ENCODE data around the gene TAF8. TPM values are rescaled to one million over a fixed set of nuclear protein-coding genes. Genes with fewer than 3 reads are reported as not detected.
A peak's percentile ranks its signal among the peaks of the same experiment; 100 is the strongest.

TAF8 gene
- total RNA-seq, 4 donors from 2014 or later: 15.3 to 36.2 (median 21.8) TPM

- intact Hi-C loops (cut with DNase I; ENCODE audit: low total_unique reads): no loop called here
- H3K9me3 ChIP-seq: no peaks in the 10 kb centered on the region
- WGBS, 2 donors (ENCODE audit: low coverage in 1 of 2): 87 to 93% methylated on average over 3 to 10 of the region's 10 CpGs
- H3K27me3 ChIP-seq: no peaks in the 10 kb centered on the region
- H3K4me3 ChIP-seq: no peak overlapping the region
- peaks cover 20 to 34% (median 28%) of the 10 kb centered on the region in 4 donors for H3K4me1 ChIP-seq
- DNase-seq: no peak
- TF ChIP-seq, protein P1, sequence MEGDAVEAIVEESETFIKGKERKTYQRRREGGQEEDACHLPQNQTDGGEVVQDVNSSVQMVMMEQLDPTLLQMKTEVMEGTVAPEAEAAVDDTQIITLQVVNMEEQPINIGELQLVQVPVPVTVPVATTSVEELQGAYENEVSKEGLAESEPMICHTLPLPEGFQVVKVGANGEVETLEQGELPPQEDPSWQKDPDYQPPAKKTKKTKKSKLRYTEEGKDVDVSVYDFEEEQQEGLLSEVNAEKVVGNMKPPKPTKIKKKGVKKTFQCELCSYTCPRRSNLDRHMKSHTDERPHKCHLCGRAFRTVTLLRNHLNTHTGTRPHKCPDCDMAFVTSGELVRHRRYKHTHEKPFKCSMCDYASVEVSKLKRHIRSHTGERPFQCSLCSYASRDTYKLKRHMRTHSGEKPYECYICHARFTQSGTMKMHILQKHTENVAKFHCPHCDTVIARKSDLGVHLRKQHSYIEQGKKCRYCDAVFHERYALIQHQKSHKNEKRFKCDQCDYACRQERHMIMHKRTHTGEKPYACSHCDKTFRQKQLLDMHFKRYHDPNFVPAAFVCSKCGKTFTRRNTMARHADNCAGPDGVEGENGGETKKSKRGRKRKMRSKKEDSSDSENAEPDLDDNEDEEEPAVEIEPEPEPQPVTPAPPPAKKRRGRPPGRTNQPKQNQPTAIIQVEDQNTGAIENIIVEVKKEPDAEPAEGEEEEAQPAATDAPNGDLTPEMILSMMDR (IDR thresholded peaks at IDR 0.05): no peak
- TF ChIP-seq EP300 (IDR thresholded peaks at IDR 0.05; ENCODE audit: low read depth) (no peak), POLR2AphosphoS5 (IDR thresholded peaks at IDR 0.05) (no peak), POLR2A (IDR thresholded peaks at IDR 0.05) (no peak)
- H3K36me3 ChIP-seq: no peaks in the 10 kb centered on the region
- in situ Hi-C loops (cut with MboI; ENCODE audit: low pct_ligation_motif_present in 1 of 4, low pct_unique_long_range_greater_than_20kb in 1 of 4, low sequenced_read_pairs in 3 of 4): loop anchor here in 2 of 4 donors (25.0 kb wide), 1 partner anchor 441 kb away; no protein-coding TSS in a partner anchor
- no peak overlapping the region for H3K27ac ChIP-seq
Observed at GRCh38 chr6:42095776-42096541, 45.6 kb downstream of the TAF8 start.

- peaks cover 37 to 58% (median 47%) of the 10 kb centered on the region in 4 donors for H3K4me1 ChIP-seq
- TF ChIP-seq, protein P1 (IDR thresholded peaks at IDR 0.05): no peak
- TF ChIP-seq EP300 (IDR thresholded peaks at IDR 0.05; ENCODE audit: low read depth) (no peak), POLR2A (IDR thresholded peaks at IDR 0.05) (peak; percentile 44), POLR2AphosphoS5 (IDR thresholded peaks at IDR 0.05) (peak in 2 of 3 donors; percentile 24 to 43)
- WGBS, 2 donors (ENCODE audit: low coverage in 1 of 2): 0 to 32% methylated on average over 2 to 12 of the region's 13 CpGs
- no peaks in the 10 kb centered on the region for H3K36me3 ChIP-seq
- intact Hi-C loops (cut with DNase I; ENCODE audit: low total_unique reads): no loop called here
- H3K9me3 ChIP-seq: no peaks in the 10 kb centered on the region
- H3K4me3 ChIP-seq: no peak overlapping the region
- H3K27ac ChIP-seq: peak overlapping the region; percentile 77 to 86 (median 84)
- peak; percentile 85 for DNase-seq
- H3K27me3 ChIP-seq: peaks cover 3% of the 10 kb centered on the region
- in situ Hi-C loops (cut with MboI; ENCODE audit: low pct_ligation_motif_present in 1 of 4, low pct_unique_long_range_greater_than_20kb in 1 of 4, low sequenced_read_pairs in 3 of 4): loop anchor here in 2 of 4 donors (25.0 kb wide), 1 partner anchor 438 kb away; no protein-coding TSS in a partner anchor
Observed at GRCh38 chr6:42099340-42100028, 49.2 kb downstream of the TAF8 start.

DNA sequence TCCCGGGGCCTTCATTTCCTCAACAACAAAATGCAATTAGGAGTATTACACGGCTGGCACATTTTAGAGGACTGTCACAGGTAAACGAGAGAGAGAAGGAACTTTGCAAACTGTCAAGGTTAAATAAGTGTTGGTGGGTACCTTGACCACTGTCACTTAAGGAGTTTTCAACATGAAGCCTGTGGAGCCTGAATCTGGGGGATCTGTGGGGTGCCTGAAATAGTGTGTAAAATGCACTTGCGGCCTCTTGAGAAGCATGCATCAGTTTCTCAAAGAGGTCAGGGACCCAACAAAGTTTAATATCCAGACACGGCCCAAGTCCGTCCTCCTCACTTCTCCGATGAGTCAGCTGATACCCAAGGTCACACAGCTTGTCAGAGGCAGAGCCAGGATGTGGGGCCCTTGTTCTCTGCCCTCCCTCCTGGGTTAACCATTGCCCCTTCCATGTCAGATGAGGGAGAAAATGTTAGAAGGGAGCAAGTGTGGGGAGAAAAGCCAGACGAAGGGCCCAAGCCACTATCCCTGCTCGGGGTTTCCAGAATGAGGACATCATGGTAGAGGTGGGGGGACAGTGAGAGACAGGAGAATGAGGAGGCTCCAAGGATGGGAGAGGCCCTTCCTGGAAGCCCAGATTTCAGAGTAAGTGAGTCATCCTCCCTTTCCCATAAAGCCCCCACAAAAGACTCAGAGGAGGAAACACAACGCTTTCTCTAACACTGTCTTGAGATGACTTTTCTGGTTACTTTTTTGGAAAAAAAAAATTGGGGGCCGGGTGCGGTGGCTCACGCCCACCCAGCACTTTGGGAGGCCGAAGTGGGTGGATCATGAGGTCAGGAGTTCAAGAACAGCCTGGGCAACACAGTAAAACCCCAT, 49.9 kb downstream of the TAF8 start:
- H3K4me3 ChIP-seq: no peak overlapping the region
- TF ChIP-seq EP300 (IDR thresholded peaks at IDR 0.05; ENCODE audit: low read depth) (no peak), POLR2A (IDR thresholded peaks at IDR 0.05) (no peak), POLR2AphosphoS5 (IDR thresholded peaks at IDR 0.05) (no peak)
- TF ChIP-seq, protein P1 (IDR thresholded peaks at IDR 0.05): no peak
- no peaks in the 10 kb centered on the region for H3K9me3 ChIP-seq
- no peaks in the 10 kb centered on the region for H3K36me3 ChIP-seq
- H3K4me1 ChIP-seq: peaks cover 37 to 62% (median 47%) of the 10 kb centered on the region in 4 donors
- intact Hi-C loops (cut with DNase I; ENCODE audit: low total_unique reads): no loop called here
- peak overlapping the region; percentile 77 to 86 (median 84) for H3K27ac ChIP-seq
- WGBS, 2 donors (ENCODE audit: low coverage in 1 of 2): 54 to 55% methylated on average over 5 to 14 of the region's 14 CpGs
- DNase-seq: peak; percentile 42
- peaks cover 9% of the 10 kb centered on the region for H3K27me3 ChIP-seq
- in situ Hi-C loops (cut with MboI; ENCODE audit: low pct_ligation_motif_present in 1 of 4, low pct_unique_long_range_greater_than_20kb in 1 of 4, low sequenced_read_pairs in 3 of 4): no loop called here
